Neutrophil (primary cell): Measurements from ENCODE around the gene PDZD8.

Experiments
- H3K27ac ChIP-seq: fragments of 200-600 bp; sonication (generic); 2 replicates; pipeline ENCODE4 v1.5.1; 2016; ENCODE audit warnings: mild to moderate bottlenecking, moderate library complexity
- H3K27me3 ChIP-seq: fragments of 200-600 bp; sonication (generic); 2 replicates; pipeline ENCODE4 v1.6.0; 2016; ENCODE audit warnings: mild to moderate bottlenecking
- H3K36me3 ChIP-seq: fragments of 200-600 bp; sonication (generic); 2 replicates; pipeline ENCODE4 v1.5.1; 2017
- H3K4me1 ChIP-seq, 2 experiments: fragments of 200-600 bp in 1 of 2; sonication (generic) in 1 of 2; 1 replicate in 1 of 2; 2 replicates in 1 of 2; pipeline versions ENCODE4 v1.5.1 to v1.6.1; 2013 to 2016; ENCODE audit warnings: low read depth in 1 of 2, low read length in 1 of 2, mild to moderate bottlenecking in 1 of 2, moderate library complexity in 1 of 2; ENCODE audit not compliant: control insufficient read depth in 1 of 2, insufficient read depth in 1 of 2
- H3K4me3 ChIP-seq, 2 experiments: fragments of 200-600 bp in 1 of 2; sonication (generic) in 1 of 2; 1 replicate in 1 of 2; 2 replicates in 1 of 2; pipeline ENCODE4 v1.5.1; 2013 to 2016; ENCODE audit warnings: low read depth in 1 of 2, low read length in 1 of 2, mild to moderate bottlenecking in 1 of 2, moderate library complexity in 1 of 2
- H3K9me3 ChIP-seq: fragments of 200-600 bp; sonication (generic); 2 replicates; pipeline ENCODE4 v1.5.1; 2016
- TF ChIP-seq, protein P1 (sequence below): fragments of 200-600 bp; sonication (generic); IDR thresholded peaks from 2 replicates; pipeline ENCODE4 v1.5.1; 2016; ENCODE audit warnings: antibody characterized with exemption

PDZD8 gene

DNA sequence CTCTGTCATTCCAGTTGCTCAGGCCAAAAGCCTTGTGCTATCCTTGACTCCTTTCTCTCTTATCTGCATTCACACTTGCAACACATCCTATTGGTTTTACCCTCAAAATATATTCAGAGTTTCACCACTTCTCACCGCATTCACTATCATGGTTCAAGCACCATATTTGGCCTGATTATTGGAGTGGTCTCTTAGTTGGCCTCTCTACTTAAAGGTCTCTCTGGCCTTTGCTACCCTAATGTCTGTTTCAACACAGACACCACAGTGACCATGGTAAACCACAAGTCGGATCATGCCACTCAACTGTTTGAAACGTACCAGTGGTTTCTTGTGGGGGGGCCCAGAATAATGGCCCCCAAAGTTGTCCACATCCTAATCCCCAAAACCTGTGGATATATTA is 15.2 kb upstream of the PDZD8 start:
- Histone ChIP-seq H3K27me3 (no peaks in the 10 kb centered on the region), H3K36me3 (no peaks in the 10 kb centered on the region), H3K9me3 (no peaks in the 10 kb centered on the region), H3K4me1 (peaks cover 44 to 46% of the 10 kb centered on the region in 2 experiments), H3K4me3 (no peak overlapping the region), H3K27ac (peak overlapping the region; percentile 70)
- TF ChIP-seq, protein P1, sequence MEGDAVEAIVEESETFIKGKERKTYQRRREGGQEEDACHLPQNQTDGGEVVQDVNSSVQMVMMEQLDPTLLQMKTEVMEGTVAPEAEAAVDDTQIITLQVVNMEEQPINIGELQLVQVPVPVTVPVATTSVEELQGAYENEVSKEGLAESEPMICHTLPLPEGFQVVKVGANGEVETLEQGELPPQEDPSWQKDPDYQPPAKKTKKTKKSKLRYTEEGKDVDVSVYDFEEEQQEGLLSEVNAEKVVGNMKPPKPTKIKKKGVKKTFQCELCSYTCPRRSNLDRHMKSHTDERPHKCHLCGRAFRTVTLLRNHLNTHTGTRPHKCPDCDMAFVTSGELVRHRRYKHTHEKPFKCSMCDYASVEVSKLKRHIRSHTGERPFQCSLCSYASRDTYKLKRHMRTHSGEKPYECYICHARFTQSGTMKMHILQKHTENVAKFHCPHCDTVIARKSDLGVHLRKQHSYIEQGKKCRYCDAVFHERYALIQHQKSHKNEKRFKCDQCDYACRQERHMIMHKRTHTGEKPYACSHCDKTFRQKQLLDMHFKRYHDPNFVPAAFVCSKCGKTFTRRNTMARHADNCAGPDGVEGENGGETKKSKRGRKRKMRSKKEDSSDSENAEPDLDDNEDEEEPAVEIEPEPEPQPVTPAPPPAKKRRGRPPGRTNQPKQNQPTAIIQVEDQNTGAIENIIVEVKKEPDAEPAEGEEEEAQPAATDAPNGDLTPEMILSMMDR, result no peak

DNA sequence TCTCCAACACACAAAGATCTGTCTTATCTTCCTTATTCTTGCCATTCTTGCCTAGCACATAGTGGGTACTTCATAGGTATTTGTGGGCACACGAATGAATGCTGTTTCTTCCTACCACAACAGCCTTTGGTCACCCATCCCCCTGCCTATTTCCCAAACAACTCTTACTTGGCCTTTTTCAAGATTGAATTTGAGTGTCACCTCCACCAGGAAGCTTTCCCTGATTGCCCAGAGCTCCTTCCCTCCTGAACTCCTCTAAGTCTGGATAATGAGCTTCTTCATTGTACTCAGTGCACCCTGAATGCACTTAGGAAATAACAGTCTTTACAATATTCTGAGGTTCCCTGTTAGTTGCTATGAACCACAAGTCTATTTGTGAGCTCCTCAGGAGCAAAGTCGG is 11.6 kb upstream of the PDZD8 start:
- H3K27ac ChIP-seq, result no peak overlapping the region
- no peaks in the 10 kb centered on the region for H3K27me3 ChIP-seq
- H3K4me3 ChIP-seq, result no peak overlapping the region
- TF ChIP-seq, protein P1, result no peak
- no peaks in the 10 kb centered on the region for H3K36me3 ChIP-seq
- H3K9me3 ChIP-seq, result no peaks in the 10 kb centered on the region
- peaks cover 41 to 42% of the 10 kb centered on the region in 2 experiments for H3K4me1 ChIP-seq

DNA sequence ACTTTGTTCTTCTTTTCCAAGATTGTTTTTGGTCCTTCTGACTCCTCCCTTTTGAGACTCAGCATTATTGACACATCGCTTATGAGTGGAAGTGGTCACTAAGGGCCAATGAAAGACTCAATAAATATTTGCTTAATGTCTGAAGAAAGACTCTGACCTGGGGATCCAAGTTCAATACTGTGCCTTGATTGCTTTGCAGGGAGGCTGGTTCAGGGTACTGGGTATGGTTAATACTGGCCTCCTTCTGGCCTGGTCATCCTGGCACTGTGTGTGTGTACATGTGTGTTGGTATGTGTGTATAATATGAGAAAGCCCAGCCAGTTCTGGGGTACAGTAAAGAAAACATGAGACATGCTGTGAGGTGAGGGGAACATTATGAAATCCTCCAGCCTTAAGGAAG is 7.6 kb upstream of the PDZD8 start:
- H3K4me3 ChIP-seq, result no peak overlapping the region
- peaks cover 16 to 18% of the 10 kb centered on the region in 2 experiments for H3K4me1 ChIP-seq
- H3K27me3 ChIP-seq, result no peaks in the 10 kb centered on the region
- TF ChIP-seq, protein P1, result no peak
- H3K9me3 ChIP-seq, result no peaks in the 10 kb centered on the region
- H3K27ac ChIP-seq, result peak overlapping the region; percentile 37
- no peaks in the 10 kb centered on the region for H3K36me3 ChIP-seq

DNA sequence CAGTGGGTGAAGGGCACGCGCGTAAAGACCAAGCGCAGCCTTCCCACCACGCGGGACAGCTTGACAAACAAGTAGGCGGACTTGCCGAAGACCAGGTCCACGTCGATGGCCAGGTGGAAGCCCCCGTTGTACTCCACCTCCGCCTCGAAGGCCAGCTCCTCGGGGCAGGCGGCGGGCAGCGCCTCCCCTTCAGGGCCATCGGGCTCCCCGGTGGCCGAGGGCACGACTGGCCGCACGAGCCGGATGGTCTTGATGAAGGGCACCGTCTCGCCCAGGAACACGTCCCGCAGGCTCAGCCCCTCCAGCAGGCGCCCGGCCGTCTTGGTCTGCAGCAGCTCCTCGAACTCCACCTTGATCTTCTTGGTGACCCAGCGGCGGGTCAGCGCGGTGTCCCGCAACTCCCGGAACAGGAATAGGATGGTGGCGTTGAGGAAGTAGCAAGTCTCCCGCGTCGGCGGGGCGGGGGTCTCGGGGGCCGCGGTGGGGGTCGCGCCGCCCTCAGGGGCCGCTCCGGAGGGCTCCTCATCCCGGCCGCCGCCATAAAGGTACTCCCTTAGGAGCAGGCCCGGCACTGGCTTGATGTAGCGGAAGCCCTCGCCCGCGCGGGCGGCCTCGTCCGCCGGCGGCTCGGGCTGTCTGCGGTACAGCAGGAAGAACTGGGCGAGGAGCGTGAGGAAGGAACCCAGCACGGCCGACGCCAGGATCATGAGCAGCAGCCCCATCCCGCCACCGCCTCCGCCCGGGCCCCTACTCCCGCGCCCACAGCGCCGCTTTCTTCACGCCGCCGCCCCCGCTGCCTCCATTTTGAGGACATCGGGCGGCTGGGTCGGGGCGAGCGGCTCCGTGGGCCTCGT is 507 bp downstream of the PDZD8 start:
- TF ChIP-seq, protein P1, result no peak
- peak overlapping the region; percentile 98 to 99 for H3K4me3 ChIP-seq
- peaks cover 40 to 47% of the 10 kb centered on the region in 2 experiments for H3K4me1 ChIP-seq

DNA sequence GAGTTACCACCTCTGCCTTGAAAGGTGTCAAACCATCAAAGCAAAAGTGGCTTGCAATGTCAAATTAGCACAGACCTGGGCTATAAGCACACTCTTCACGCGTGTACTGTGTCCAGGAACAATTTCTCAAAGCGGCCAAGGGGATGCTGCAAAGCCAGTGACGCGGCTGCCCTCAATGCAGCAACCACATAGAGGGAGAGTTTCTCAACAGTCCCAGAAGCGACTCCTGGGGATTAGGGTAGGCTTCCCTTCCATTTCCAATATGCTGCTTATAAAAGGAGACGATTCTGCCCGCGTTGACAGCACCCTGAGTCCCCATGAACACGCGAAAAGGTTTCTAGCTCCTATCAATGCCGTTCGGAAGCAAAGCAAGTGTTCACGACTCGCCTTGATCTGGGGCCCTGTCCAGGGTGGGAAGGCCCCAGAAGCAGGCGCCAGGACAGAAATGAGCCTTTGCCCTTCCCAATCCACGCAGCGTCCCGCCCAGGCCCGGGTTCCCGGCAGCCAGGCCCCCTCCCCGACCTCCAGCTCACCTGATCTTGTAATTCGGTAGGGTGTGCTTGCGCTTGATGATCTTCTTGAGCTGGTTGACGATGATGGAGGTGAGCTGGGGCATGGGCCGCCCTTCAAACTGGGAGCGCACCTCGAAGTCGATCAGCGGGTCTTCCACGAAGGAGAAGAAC is 1.3 kb downstream of the PDZD8 start:
- Histone ChIP-seq H3K4me3 (peak overlapping the region; percentile 98 to 99), H3K36me3 (no peaks in the 10 kb centered on the region), H3K9me3 (no peaks in the 10 kb centered on the region), H3K27ac (peak overlapping the region; percentile 96), H3K27me3 (no peaks in the 10 kb centered on the region), H3K4me1 (peaks cover 48 to 51% of the 10 kb centered on the region in 2 experiments)
- TF ChIP-seq, protein P1, result no peak

More for the DNA sequence above, 507 bp downstream of the PDZD8 start:
- H3K9me3 ChIP-seq, result no peaks in the 10 kb centered on the region
- H3K27me3 ChIP-seq, result no peaks in the 10 kb centered on the region
- H3K27ac ChIP-seq, result peak overlapping the region; percentile 96
- H3K36me3 ChIP-seq, result no peaks in the 10 kb centered on the region
